Measurements from ENCODE around the gene ATG5. TPM values are rescaled to one million over a fixed set of nuclear protein-coding genes. Genes with fewer than 3 reads are reported as not detected.
A peak's percentile ranks its signal among the peaks of the same experiment; 100 is the strongest.

Gene ATG5
- total and polyA plus RNA-seq, 9 of the 15 experiments (the other 6 are each of a cell fraction or from before 2014, with no cell fraction given): 29.0 to 80.0 (median 53.2) TPM

DNA sequence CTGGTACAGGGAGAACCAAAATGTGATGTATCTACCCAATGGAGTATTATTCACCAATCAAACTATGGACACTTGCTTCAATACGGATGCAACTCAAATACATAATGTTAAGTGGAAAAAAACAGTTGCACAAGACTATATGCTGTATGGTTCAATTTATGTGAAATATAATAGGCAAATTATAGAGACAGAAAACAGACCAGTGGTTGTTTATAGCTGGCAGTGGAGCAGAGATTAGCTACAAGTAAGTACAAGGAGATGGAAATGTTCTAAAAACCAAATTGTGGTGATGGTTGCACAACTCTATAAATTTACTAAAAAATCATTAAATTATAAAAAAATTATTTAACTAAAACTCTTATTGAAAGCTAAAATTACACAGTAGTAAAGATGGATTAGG is 126.2 kb downstream of the ATG5 start:
- no TSS peak for BruUV-seq (replicated peaks)
- Histone ChIP-seq H4K20me1 (replicated peaks; ENCODE audit: control insufficient read depth, insufficient read depth, low read length) (no peaks in the 10 kb centered on the region), H3K4me1 (replicated peaks in 1 of 2; ENCODE audit: control insufficient read depth in 2 of 2, insufficient read depth in 2 of 2, low read length in 2 of 2) (no peaks in the 10 kb centered on the region; a peak in 1 of 5 replicates), H2AFZ (ENCODE audit: low read depth, low read length) (no peak overlapping the region), H3K4me2 (ENCODE audit: insufficient read depth, low read length) (no peak overlapping the region), H3K9me1 (ENCODE audit: control insufficient read depth, insufficient read depth, low read length) (no peaks in the 10 kb centered on the region), H3K79me2 (ENCODE audit: control insufficient read depth, insufficient read depth, low read length) (no peaks in the 10 kb centered on the region), H3K9me3 (replicated peaks; ENCODE audit: control insufficient read depth, insufficient read depth, low read depth, low read length) (no peaks in the 10 kb centered on the region), H3K9ac (ENCODE audit: insufficient read depth in 1 of 2, low read depth in 2 of 2, low read length in 2 of 2) (no peak overlapping the region), H3K27ac (ENCODE audit: extremely low read depth, low read depth, low read length) (no peak overlapping the region), H3K36me3 (ENCODE audit: control insufficient read depth, insufficient read depth, low read length) (peaks cover 39% of the 10 kb centered on the region), H3K4me3 (no peak overlapping the region), H3K27me3 (ENCODE audit: control insufficient read depth in 2 of 2, insufficient read depth in 2 of 2, low read length in 2 of 2) (no peaks in the 10 kb centered on the region)
- DNase-seq (ENCODE audit: extremely low read depth in 1 of 4, low spot score in 3 of 4) (no peak), FAIRE-seq (no peak), ATAC-seq (no peak)
- intact Hi-C loops (cut with micrococcal nuclease): no loop called here
- CTCF ChIA-PET (ENCODE audit: low intra/inter-chr PET ratio): no interaction called here
- WGBS (ENCODE audit: insufficient coverage, low coverage, missing lambda C conversion rate): 93% methylated on average over 1 of the region's 1 CpG
- TF ChIP-seq CCAR2 (IDR thresholded peaks at IDR 0.05; ENCODE audit: low read depth, low read length) (no peak), FOXA3 (CRISPR knock-in tag; conservative IDR thresholded peaks at IDR 0.05 in 1 of 2, IDR thresholded peaks at IDR 0.05 in 1 of 2) (no peak), TEAD1 (CRISPR knock-in tag; IDR thresholded peaks at IDR 0.05) (no peak), HNRNPUL1 (IDR thresholded peaks at IDR 0.05; ENCODE audit: low read length) (no peak), NR4A1 (CRISPR knock-in tag; IDR thresholded peaks at IDR 0.05) (no peak), NR4A1 (tag; IDR thresholded peaks at IDR 0.05) (no peak), CEBPB (tag; IDR thresholded peaks at IDR 0.05) (0 out of 2 replicates have a peak, but pooled peaks have one; percentile 18), C11orf30 (IDR thresholded peaks at IDR 0.05; ENCODE audit: low read depth) (no peak)
- TF ChIP-seq, protein P1, sequence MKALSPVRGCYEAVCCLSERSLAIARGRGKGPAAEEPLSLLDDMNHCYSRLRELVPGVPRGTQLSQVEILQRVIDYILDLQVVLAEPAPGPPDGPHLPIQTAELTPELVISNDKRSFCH (CRISPR knock-in tag; IDR thresholded peaks at IDR 0.05): no peak
- TF ChIP-seq, protein P1 (tag; IDR thresholded peaks at IDR 0.05): no peak
- POLR2A ChIA-PET: interaction anchor here (1.0 kb wide), 1 partner anchor 63 kb away, joined by 3 read pairs; no protein-coding TSS in a partner anchor
- in situ Hi-C loops (cut with MboI): no loop called here

Measured in K562 (cell line).